CD4-positive, alpha-beta memory T cell (primary cell): ENCODE results near the gene CDK11A. TPM values are rescaled to one million over a fixed set of nuclear protein-coding genes. Genes with fewer than 3 reads are reported as not detected.

Source experiments
- CTCF ChIA-PET: fragments of 350-600 bp; sonication (Branson Sonifier 250); formaldehyde crosslinking; loops from one replicate; lab custom pipeline; 2021; ENCODE audit warnings: inconsistent platforms; ENCODE audit not compliant: partially characterized antibody; lab: Charles Lee
- POLR2A ChIA-PET: fragments of 350-600 bp; sonication (Branson Sonifier 250); formaldehyde crosslinking; loops from one replicate; lab custom pipeline; 2021; ENCODE audit not compliant: partially characterized antibody; lab: Charles Lee
- DNase-seq, 5 donors: peaks; one replicate each; pipeline versions ENCODE4 v3.0.0 to v3.0.0-alpha.2; 2020 to 2022; ENCODE audit warnings: mixed read lengths in 1 of 5
- H3K27ac ChIP-seq: one replicate; pipeline ENCODE4 v1.7.0; 2013; ENCODE audit warnings: low read depth, low read length
- H3K27me3 ChIP-seq: 2 replicates; pipeline ENCODE4 v1.7.0; 2013; ENCODE audit warnings: mild to moderate bottlenecking, low read length, moderate library complexity; ENCODE audit not compliant: insufficient read depth
- H3K36me3 ChIP-seq: 2 replicates; pipeline ENCODE4 v1.7.0; 2013; ENCODE audit warnings: mild to moderate bottlenecking, low read length, moderate library complexity; ENCODE audit not compliant: insufficient read depth
- H3K4me1 ChIP-seq: 2 replicates; pipeline ENCODE4 v1.7.0; 2013; ENCODE audit warnings: mild to moderate bottlenecking, low read length, moderate library complexity; ENCODE audit not compliant: insufficient read depth
- H3K4me3 ChIP-seq, 2 donors: one replicate each; pipeline ENCODE4 v1.7.0; 2013; ENCODE audit warnings: low read length in 2 of 2, mild to moderate bottlenecking in 1 of 2
- H3K9me3 ChIP-seq, 2 donors: one replicate each; pipeline ENCODE4 v1.7.0; 2013; ENCODE audit warnings: low read length in 2 of 2, control low read depth in 1 of 2; ENCODE audit not compliant: control insufficient read depth in 1 of 2
- H3K27ac Mint-ChIP-seq, 7 donors: one replicate each; pipeline ENCODE4 v1.8.0; 2020 to 2021; ENCODE audit warnings: mixed read lengths in 7 of 7, mild to moderate bottlenecking in 6 of 7, inconsistent platforms in 3 of 7, moderate library complexity in 3 of 7
- H3K27me3 Mint-ChIP-seq, 2 donors: one replicate each; pipeline ENCODE4 v1.8.0; 2020 to 2021; ENCODE audit warnings: mixed read lengths in 2 of 2
- H3K36me3 Mint-ChIP-seq, 2 donors: one replicate each; pipeline ENCODE4 v1.8.0; 2020 to 2021; ENCODE audit warnings: mixed read lengths in 2 of 2, inconsistent platforms in 1 of 2, mild to moderate bottlenecking in 1 of 2
- H3K4me1 Mint-ChIP-seq, 4 donors: one replicate each; pipeline ENCODE4 v1.8.0; 2020 to 2021; ENCODE audit warnings: mixed read lengths in 4 of 4, mild to moderate bottlenecking in 1 of 4
- H3K4me3 Mint-ChIP-seq, 8 donors: one replicate each; pipeline ENCODE4 v1.8.0; 2020 to 2021; ENCODE audit warnings: mixed read lengths in 8 of 8, mild to moderate bottlenecking in 7 of 8, moderate library complexity in 6 of 8, inconsistent platforms in 3 of 8
- H3K9me3 Mint-ChIP-seq, 8 donors: one replicate each; pipeline ENCODE4 v1.8.0; 2020 to 2021; ENCODE audit warnings: mixed read lengths in 8 of 8, mild to moderate bottlenecking in 5 of 8, inconsistent platforms in 3 of 8, moderate library complexity in 1 of 8
- intact Hi-C: fragments of 100-400 bp; cut with micrococcal nuclease; formaldehyde crosslinking; loops from one replicate; pipeline ENCODE4 v1.15.1; 2023
- polyA plus RNA-seq, 2 donors: library from polyadenylated mRNA; unstranded; fragments of 300-500 nt; fragmentation: Illumina TruSeq; gene quantifications; one replicate each; pipeline ENCODE4 v1.2.3, GENCODE V29; 2021
- total RNA-seq, 2 experiments: library from RNA; stranded (reverse); gene quantifications; one replicate each; pipeline ENCODE4 v1.2.3, GENCODE V29; 2021

CDK11A gene
- total and polyA plus RNA-seq, 4 experiments from 2014 or later, result 7.2 to 162 (median 86.1) TPM

DNA sequence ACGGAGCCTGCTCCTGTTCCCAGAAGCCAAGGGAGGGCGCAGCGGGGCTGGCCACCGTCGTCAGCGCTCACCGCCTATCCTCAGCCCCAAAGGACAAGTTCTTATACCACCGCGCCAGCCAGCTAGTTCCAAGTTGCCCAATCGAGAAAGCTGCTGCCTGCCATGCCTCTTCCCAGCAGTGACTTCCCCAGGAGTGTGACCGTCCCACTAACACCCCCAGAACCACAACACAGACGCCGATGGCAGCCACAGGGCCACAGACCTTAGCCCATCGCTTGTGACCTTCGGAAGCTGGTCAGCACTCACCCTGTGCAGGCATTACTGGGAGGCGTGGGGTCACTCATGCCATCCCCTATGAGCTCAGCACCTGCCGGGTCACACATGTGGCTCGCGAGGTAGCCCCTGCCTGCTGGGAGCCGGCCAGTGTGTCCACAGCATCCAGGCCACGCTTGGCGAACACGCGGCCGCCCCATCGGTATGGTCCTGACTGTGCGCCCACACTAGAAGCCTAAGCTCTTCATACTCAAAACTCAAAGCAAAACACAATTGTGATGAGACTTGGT lies 34.0 kb upstream of the CDK11A start:
- ChIA-PET CTCF (no interaction called here), POLR2A (interaction anchor here (1.3 kb wide), 1 partner anchor 24 kb away, joined by 4 read pairs; no protein-coding TSS in a partner anchor)
- H3K36me3 ChIP-seq, result peaks cover 43% of the 10 kb centered on the region
- Mint-ChIP-seq H3K9me3 (peaks cover 0 to 2% (median 0%) of the 10 kb centered on the region in 8 donors), H3K27me3 (no peaks in the 10 kb centered on the region), H3K36me3 (peaks cover 14 to 22% of the 10 kb centered on the region in 2 donors), H3K4me3 (no peak overlapping the region), H3K27ac (peak overlapping the region in 3 of 7 donors; percentile 30 to 81 (median 42)), H3K4me1 (peaks cover 0 to 10% (median 0%) of the 10 kb centered on the region in 4 donors)
- H3K27ac ChIP-seq, result no peak overlapping the region
- no peaks in the 10 kb centered on the region for H3K27me3 ChIP-seq
- H3K4me1 ChIP-seq, result no peaks in the 10 kb centered on the region
- intact Hi-C loops, result no loop called here
- no peak for DNase-seq
- no peaks in the 10 kb centered on the region for H3K9me3 ChIP-seq
- H3K4me3 ChIP-seq, result no peak overlapping the region

DNA sequence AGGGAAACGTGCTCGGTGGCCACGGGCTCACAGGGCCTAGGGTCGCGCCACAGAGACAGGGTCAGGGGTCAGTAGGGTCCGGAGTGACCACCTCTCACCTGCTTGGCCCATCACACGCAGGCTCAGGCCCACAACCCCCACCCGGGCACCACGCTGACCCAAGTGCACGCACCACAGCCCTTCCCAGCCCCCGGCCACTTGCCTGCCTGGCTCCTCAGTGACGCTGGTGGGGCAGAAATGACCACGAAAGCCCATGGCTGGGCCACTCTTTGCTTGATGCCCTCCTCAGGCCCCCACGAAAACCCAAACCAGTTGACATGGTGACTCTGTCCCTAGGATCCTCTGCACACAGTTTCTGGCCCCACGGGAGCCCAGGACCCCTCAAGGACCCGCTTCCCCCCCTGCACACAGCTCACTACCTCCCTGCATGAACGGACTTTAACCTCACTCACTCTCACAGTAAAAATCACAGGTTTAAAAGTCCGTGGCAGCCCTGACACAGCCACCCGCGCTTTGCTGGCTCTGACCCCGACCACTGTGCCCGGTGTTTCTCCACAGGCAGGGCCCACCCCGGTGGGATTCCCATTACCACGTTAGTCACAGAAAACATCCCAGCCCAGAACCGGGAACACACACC lies 33.4 kb upstream of the CDK11A start:
- POLR2A ChIA-PET, result no interaction called here

DNA sequence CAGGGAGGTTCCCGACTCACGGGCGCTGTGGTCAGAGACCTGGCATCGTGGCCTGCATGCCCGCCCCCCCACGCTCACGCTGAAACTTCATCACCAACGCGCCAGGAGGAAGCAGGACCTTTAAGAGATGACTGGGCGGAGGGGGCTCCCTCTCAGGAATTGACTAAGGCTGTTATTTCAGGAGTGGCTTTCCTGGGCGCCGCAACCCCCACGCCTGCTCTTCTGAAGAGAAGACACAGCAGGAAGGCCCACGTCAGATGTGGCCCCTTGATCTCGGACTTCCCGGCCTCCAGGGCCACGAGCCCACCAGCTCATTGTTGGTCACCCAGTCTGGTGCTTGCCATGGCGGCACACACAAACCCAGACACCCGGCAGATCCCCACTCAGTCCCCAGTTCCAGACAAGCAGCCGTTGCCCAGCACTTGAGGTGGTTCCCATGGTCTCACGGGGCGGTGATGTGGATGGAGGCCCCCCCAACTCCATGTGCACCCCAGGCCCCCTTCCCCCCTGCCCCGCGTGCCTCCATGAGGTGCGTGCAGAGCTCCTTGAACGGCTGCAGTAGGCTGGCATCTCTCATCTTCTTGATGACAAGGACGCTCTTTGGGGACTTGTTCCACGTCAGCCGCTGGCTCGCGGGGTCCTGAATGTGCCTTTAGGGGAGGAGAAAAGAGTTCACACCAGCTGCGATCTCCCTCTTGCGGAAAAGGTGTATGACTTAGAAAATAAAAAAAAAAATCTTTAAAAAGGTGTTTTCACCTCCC lies 32.7 kb upstream of the CDK11A start:
- CTCF ChIA-PET, result no interaction called here
- intact Hi-C loops, result no loop called here
- Histone ChIP-seq H3K36me3 (peaks cover 41% of the 10 kb centered on the region), H3K27me3 (no peaks in the 10 kb centered on the region), H3K4me1 (no peaks in the 10 kb centered on the region), H3K4me3 (no peak overlapping the region), H3K27ac (no peak overlapping the region), H3K9me3 (no peaks in the 10 kb centered on the region)
- H3K27me3 Mint-ChIP-seq, result no peaks in the 10 kb centered on the region
- no peak for DNase-seq
- H3K4me1 Mint-ChIP-seq, result peaks cover 0 to 7% (median 0%) of the 10 kb centered on the region in 4 donors
- peak overlapping the region in 1 of 7 donors; percentile 55 for H3K27ac Mint-ChIP-seq
- no peak overlapping the region for H3K4me3 Mint-ChIP-seq
- H3K36me3 Mint-ChIP-seq, result peaks cover 14 to 20% of the 10 kb centered on the region in 2 donors
- POLR2A ChIA-PET, result no interaction called here
- peaks cover 0 to 2% (median 0%) of the 10 kb centered on the region in 8 donors for H3K9me3 Mint-ChIP-seq

More for the DNA sequence above, 33.4 kb upstream of the CDK11A start:
- no peak overlapping the region for H3K27ac ChIP-seq
- H3K36me3 ChIP-seq, result peaks cover 43% of the 10 kb centered on the region
- peaks cover 14 to 19% of the 10 kb centered on the region in 2 donors for H3K36me3 Mint-ChIP-seq
- H3K27me3 Mint-ChIP-seq, result no peaks in the 10 kb centered on the region
- intact Hi-C loops, result no loop called here
- no peaks in the 10 kb centered on the region for H3K4me1 ChIP-seq
- H3K9me3 ChIP-seq, result no peaks in the 10 kb centered on the region
- CTCF ChIA-PET, result no interaction called here
- no peaks in the 10 kb centered on the region for H3K27me3 ChIP-seq
- H3K9me3 Mint-ChIP-seq, result peaks cover 0 to 2% (median 0%) of the 10 kb centered on the region in 8 donors
- H3K27ac Mint-ChIP-seq, result peak overlapping the region in 2 of 7 donors; percentile 30 to 42
- no peak for DNase-seq
- H3K4me1 Mint-ChIP-seq, result peaks cover 0 to 7% (median 0%) of the 10 kb centered on the region in 4 donors
- H3K4me3 ChIP-seq, result no peak overlapping the region
- H3K4me3 Mint-ChIP-seq, result no peak overlapping the region

DNA sequence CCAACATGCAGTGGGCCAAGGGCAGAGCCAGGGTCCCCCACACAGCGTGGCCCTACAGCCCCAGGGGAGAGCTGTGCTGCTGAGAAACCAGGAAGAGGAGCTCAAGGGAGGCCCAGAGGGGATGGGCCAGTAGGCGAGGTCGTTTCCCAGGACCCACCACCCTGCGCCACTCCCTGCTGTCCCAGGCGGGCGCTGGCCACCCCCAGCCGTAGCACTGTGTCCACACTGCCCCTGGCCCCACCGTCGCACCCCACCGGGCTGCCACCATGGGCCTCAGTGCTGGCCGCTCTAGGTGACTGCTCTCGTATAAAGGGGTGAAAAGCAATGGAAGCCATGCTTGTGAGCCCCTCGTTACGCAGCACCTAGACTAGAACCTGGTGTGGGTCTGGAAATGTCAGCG lies 31.7 kb upstream of the CDK11A start:
- H3K4me3 Mint-ChIP-seq, result no peak overlapping the region
- DNase-seq, result no peak
- no peak overlapping the region for H3K27ac ChIP-seq
- POLR2A ChIA-PET, result interaction anchor here (1.0 kb wide), 1 partner anchor 21 kb away, joined by 3 read pairs; no protein-coding TSS in a partner anchor
- peaks cover 0 to 7% (median 0%) of the 10 kb centered on the region in 4 donors for H3K4me1 Mint-ChIP-seq
- H3K27me3 ChIP-seq, result no peaks in the 10 kb centered on the region
- H3K4me1 ChIP-seq, result no peaks in the 10 kb centered on the region
- peaks cover 0 to 1% (median 0%) of the 10 kb centered on the region in 8 donors for H3K9me3 Mint-ChIP-seq
- intact Hi-C loops, result no loop called here
- H3K36me3 ChIP-seq, result peaks cover 32% of the 10 kb centered on the region
- H3K4me3 ChIP-seq, result no peak overlapping the region
- no peaks in the 10 kb centered on the region for H3K9me3 ChIP-seq
- CTCF ChIA-PET, result no interaction called here
- H3K27me3 Mint-ChIP-seq, result no peaks in the 10 kb centered on the region
- peaks cover 4 to 12% of the 10 kb centered on the region in 2 donors for H3K36me3 Mint-ChIP-seq
- no peak overlapping the region for H3K27ac Mint-ChIP-seq

DNA sequence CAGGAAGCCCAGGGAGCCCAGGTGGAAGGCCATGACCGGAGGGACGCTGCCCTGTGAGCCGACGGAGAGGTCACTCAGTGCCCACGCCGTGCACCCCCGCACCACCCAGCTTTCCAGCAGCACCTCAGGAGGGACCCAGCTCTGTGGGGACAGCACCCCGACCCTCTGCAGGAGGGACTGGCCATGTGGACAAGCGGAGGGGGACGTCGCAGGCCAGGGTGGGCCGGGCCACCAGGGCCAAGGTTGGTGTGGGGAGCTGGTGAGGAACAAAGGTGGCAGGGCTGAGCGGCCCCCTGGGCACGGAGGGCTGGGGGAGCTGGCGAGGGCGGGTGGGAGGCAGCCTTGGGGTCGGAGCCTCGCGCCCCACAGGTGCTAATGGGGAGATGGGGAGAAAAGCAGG lies 31.3 kb upstream of the CDK11A start:
- Mint-ChIP-seq H3K9me3 (no peaks in the 10 kb centered on the region), H3K36me3 (peaks cover 4 to 12% of the 10 kb centered on the region in 2 donors), H3K4me3 (no peak overlapping the region), H3K27ac (no peak overlapping the region), H3K4me1 (peaks cover 0 to 7% (median 0%) of the 10 kb centered on the region in 4 donors), H3K27me3 (no peaks in the 10 kb centered on the region)
- no peak for DNase-seq
- peaks cover 27% of the 10 kb centered on the region for H3K36me3 ChIP-seq
- ChIA-PET CTCF (no interaction called here), POLR2A (interaction anchor here (1.0 kb wide), 1 partner anchor 21 kb away, joined by 3 read pairs; no protein-coding TSS in a partner anchor)
- intact Hi-C loops, result no loop called here
- H3K27me3 ChIP-seq, result no peaks in the 10 kb centered on the region
- no peak overlapping the region for H3K27ac ChIP-seq
- no peak overlapping the region for H3K4me3 ChIP-seq
- no peaks in the 10 kb centered on the region for H3K4me1 ChIP-seq
- H3K9me3 ChIP-seq, result no peaks in the 10 kb centered on the region

DNA sequence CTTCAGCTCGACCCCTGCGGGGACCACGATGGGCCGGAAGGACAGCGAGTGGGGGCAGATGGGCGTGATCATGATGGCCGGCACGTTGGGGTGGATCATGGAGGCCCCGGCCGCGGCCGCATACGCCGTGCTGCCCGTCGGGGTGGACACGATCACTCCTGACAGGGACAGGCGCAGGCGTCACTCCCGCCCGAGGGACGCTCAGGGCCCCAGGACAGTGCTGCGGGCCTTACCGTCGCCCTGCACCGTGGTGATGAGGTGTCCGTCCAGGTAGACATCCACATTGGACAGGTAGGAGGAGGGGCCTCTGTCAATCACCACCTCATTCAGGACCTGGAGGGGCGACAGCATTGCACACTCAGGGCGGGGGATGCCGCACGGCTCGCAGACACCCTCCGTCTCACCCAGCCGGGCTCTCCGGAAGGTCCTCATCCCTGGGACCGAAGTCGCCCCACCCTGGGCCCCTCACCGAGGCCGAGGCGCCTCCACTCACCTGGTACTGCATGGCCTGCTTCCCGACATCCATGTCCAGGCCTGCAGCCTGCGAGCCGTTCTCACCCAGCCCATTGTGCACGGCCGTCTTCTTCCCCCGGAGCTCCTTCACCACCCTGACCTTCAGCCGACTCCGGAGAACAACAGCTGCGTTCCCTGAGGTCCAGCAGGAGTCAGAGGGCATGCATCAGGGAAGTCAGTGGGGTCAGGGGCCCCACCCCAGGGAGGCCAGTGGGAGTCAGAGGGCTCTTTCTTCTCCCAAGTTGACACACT lies 30.1 kb upstream of the CDK11A start:
- H3K27ac ChIP-seq, result no peak overlapping the region
- Mint-ChIP-seq H3K27ac (no peak overlapping the region), H3K36me3 (peaks cover 4 to 10% of the 10 kb centered on the region in 2 donors), H3K4me1 (peaks cover 0 to 10% (median under 1%) of the 10 kb centered on the region in 4 donors), H3K9me3 (no peaks in the 10 kb centered on the region), H3K4me3 (no peak overlapping the region), H3K27me3 (no peaks in the 10 kb centered on the region)
- no peaks in the 10 kb centered on the region for H3K27me3 ChIP-seq
- ChIA-PET CTCF (no interaction called here), POLR2A (interaction anchor here (1.1 kb wide), 1 partner anchor 26 kb away, joined by 4 read pairs; no protein-coding TSS in a partner anchor)
- intact Hi-C loops, result no loop called here
- no peaks in the 10 kb centered on the region for H3K4me1 ChIP-seq
- DNase-seq, result no peak
- peaks cover 24% of the 10 kb centered on the region for H3K36me3 ChIP-seq
- H3K4me3 ChIP-seq, result no peak overlapping the region
- H3K9me3 ChIP-seq, result no peaks in the 10 kb centered on the region
